ENCODE results near the gene CBX8. TPM values are rescaled to one million over a fixed set of nuclear protein-coding genes. Genes with fewer than 3 reads are reported as not detected.

The CBX8 gene
- total RNA-seq, 3 donors from 2014 or later (not counting 1 experiment from before 2014, with no cell fraction given) = 4.0 to 6.4 (median 5.8) TPM

DNA sequence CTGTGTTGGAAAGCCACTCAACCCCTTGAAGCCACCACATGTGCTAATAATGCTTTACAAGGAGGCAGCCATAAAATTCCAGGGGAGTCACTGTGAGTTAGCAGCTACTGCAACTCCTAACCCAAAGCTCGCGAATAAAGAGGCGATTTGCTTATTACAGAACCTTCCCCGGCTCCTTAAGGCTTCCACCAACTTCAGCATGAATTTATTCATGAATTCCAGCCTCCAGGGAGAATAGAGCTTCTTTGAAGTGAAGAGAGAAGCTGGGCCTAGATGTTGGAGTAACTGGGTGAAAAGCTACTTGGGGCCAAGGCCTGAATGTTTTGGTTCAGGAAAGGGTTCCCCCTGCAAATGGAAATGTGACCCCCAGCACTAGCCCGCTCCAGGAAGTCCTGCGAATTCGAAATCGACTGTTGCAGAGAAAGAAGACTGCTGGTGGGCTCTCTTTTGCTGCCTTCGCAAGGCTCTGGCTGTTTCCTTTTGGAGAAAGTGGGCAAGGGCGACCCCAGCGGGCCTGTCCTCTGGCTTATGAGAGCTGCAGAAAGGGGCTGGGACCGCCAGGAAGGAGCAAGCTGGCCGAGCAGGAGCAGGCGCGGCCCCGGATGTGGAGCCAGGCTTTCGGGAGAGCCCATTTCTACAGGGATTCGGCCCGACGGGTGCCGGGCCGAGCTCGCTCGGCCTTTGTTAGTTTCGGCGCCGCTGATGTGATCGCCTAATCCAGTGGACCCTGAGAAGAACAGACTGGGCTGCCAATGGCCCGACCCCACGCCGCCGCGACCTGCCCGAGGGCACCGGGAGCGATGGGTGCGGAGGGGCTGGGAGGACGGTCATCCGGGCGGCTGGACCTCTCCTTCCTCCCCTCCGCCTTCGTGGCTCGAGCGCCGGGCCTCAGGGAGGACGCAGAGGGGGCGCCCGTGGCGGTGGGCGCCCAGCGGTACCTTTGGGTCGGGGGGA lies 7.6 kb downstream of the CBX8 start:
- WGBS (ENCODE audit: insufficient coverage) = 24% methylated on average over 51 of the region's 52 CpGs
- Histone ChIP-seq H3K36me3 (ENCODE audit: control insufficient read depth, insufficient read depth, low read length) (no peaks in the 10 kb centered on the region), H3K27ac (ENCODE audit: low read length) (no peak overlapping the region), H3K27me3 (ENCODE audit: control insufficient read depth, insufficient read depth, low read length) (peaks cover 51% of the 10 kb centered on the region), H3K4me3 (ENCODE audit: low read length) (no peak overlapping the region), H3K9me3 (ENCODE audit: control insufficient read depth, insufficient read depth, low read length) (no peaks in the 10 kb centered on the region), H3K4me1 (ENCODE audit: control insufficient read depth, insufficient read depth, low read length) (peaks cover 26% of the 10 kb centered on the region)
- Mint-ChIP-seq H3K36me3 (no peaks in the 10 kb centered on the region), H3K27ac (no peak overlapping the region), H3K9me3 (no peaks in the 10 kb centered on the region), H3K27me3 (ENCODE audit: low read depth in 2 of 2) (peaks cover 32 to 46% of the 10 kb centered on the region in 2 donors), H3K4me1 (no peaks in the 10 kb centered on the region), H3K4me3 (peak overlapping the region; percentile 35)
- intact Hi-C loops (cut with micrococcal nuclease) = loop anchor here (10.0 kb wide), 1 partner anchor 126 kb away; no protein-coding TSS in a partner anchor
- TF ChIP-seq CTCF (IDR thresholded peaks at IDR 0.05) = no peak
- DNase-seq (no peak), ATAC-seq (peak in 1 of 3 donors; percentile 16)

DNA sequence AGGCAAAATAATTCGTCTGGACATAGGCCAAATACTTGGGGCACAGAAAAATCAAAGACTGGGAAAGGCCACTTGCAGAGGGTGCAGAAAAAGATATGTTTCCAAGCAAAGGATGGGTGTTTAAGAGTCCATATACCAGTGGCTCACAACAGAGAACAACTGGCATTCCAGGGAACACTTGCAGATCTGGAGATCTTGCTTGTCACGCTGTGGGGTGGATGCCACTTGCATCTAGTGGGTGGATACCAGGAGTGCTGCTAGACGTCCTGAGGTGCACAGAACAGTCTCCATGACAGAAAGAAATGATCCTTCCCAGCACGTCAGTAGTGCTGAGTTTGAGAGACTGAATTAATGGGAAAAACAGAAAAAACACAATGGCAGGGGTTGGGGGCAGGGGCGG lies 8.4 kb downstream of the CBX8 start:
- TF ChIP-seq CTCF (IDR thresholded peaks at IDR 0.05) = no peak
- intact Hi-C loops (cut with micrococcal nuclease) = loop anchor here (10.0 kb wide), 1 partner anchor 126 kb away; no protein-coding TSS in a partner anchor

GRCh38 chr17:79786930-79787643 lies 9.8 kb downstream of the CBX8 start:
- H3K27me3 Mint-ChIP-seq (ENCODE audit: low read depth in 2 of 2) = peaks cover 46 to 53% of the 10 kb centered on the region in 2 donors
- Histone ChIP-seq H3K4me1 (ENCODE audit: control insufficient read depth, insufficient read depth, low read length) (peaks cover 26% of the 10 kb centered on the region), H3K9me3 (ENCODE audit: control insufficient read depth, insufficient read depth, low read length) (no peaks in the 10 kb centered on the region), H3K36me3 (ENCODE audit: control insufficient read depth, insufficient read depth, low read length) (no peaks in the 10 kb centered on the region), H3K4me3 (ENCODE audit: low read length) (no peak overlapping the region), H3K27ac (ENCODE audit: low read length) (no peak overlapping the region), H3K27me3 (ENCODE audit: control insufficient read depth, insufficient read depth, low read length) (peaks cover 44% of the 10 kb centered on the region)
- H3K36me3 Mint-ChIP-seq = no peaks in the 10 kb centered on the region
- TF ChIP-seq CTCF (IDR thresholded peaks at IDR 0.05) = no peak
- DNase-seq (no peak), ATAC-seq (no peak)
- no peaks in the 10 kb centered on the region for H3K9me3 Mint-ChIP-seq
- no peak overlapping the region for H3K4me3 Mint-ChIP-seq
- intact Hi-C loops (cut with micrococcal nuclease) = loop anchor here (10.0 kb wide), 1 partner anchor 128 kb away; no protein-coding TSS in a partner anchor
- H3K27ac Mint-ChIP-seq = no peak overlapping the region
- peaks cover 0 to 2% of the 10 kb centered on the region in 2 donors for H3K4me1 Mint-ChIP-seq
- WGBS (ENCODE audit: insufficient coverage) = 91% methylated on average over 10 of the region's 12 CpGs

More for the DNA sequence above, 8.4 kb downstream of the CBX8 start:
- Mint-ChIP-seq H3K4me3 (no peak overlapping the region), H3K9me3 (no peaks in the 10 kb centered on the region), H3K27me3 (ENCODE audit: low read depth in 2 of 2) (peaks cover 32 to 46% of the 10 kb centered on the region in 2 donors), H3K4me1 (no peaks in the 10 kb centered on the region), H3K27ac (no peak overlapping the region), H3K36me3 (no peaks in the 10 kb centered on the region)
- no peak for ATAC-seq
- H3K27me3 ChIP-seq (ENCODE audit: control insufficient read depth, insufficient read depth, low read length) = peaks cover 50% of the 10 kb centered on the region
- peaks cover 26% of the 10 kb centered on the region for H3K4me1 ChIP-seq (ENCODE audit: control insufficient read depth, insufficient read depth, low read length)
- 78% methylated on average over 4 of the region's 5 CpGs for WGBS (ENCODE audit: insufficient coverage)
- no peaks in the 10 kb centered on the region for H3K9me3 ChIP-seq (ENCODE audit: control insufficient read depth, insufficient read depth, low read length)
- no peaks in the 10 kb centered on the region for H3K36me3 ChIP-seq (ENCODE audit: control insufficient read depth, insufficient read depth, low read length)
- no peak overlapping the region for H3K4me3 ChIP-seq (ENCODE audit: low read length)
- no peak overlapping the region for H3K27ac ChIP-seq (ENCODE audit: low read length)
- no peak for DNase-seq

Measured in natural killer cell (primary cell).